WTC11 (cell line): ENCODE data around the gene FOXL2NB. TPM values are rescaled to one million over a fixed set of nuclear protein-coding genes. Genes with fewer than 3 reads are reported as not detected.

Source experiments
- ATAC-seq: fragments of 200-7000 bp; cut with Tn5 transposase; 2 replicates; pipeline ENCODE4 v1.10.0; 2021; ENCODE audit warnings: mild to moderate bottlenecking, moderate library complexity
- Bru-seq: library from RNA; stranded (reverse); fragments of 400-500 nt; gene quantifications from one replicate; lab custom pipeline; 2021; lab: Mats Ljungman, UMichigan
- CTCF ChIA-PET: fragments of 300-600 bp; sonication (Branson Sonifier 250); formaldehyde crosslinking; loops from one replicate; lab custom pipeline; 2021; ENCODE audit warnings: antibody characterized with exemption; lab: Charles Lee
- POLR2A ChIA-PET: fragments of 350-600 bp; sonication (Branson Sonifier 250); formaldehyde crosslinking; loops from one replicate; lab custom pipeline; 2021; ENCODE audit warnings: antibody characterized with exemption; lab: Charles Lee
- DNase-seq: peaks from one replicate; pipeline ENCODE4 v3.0.0; 2021; ENCODE audit warnings: low spot score
- H3K27ac Mint-ChIP-seq: 2 replicates; pipeline ENCODE4 v1.8.0; 2021; ENCODE audit warnings: mixed read lengths
- H3K27me3 Mint-ChIP-seq: 2 replicates; pipeline ENCODE4 v1.8.0; 2021; ENCODE audit warnings: low read depth, mild to moderate bottlenecking, moderate library complexity, mixed read lengths
- H3K36me3 Mint-ChIP-seq: 2 replicates; pipeline ENCODE4 v1.8.0; 2021; ENCODE audit warnings: mixed read lengths
- H3K4me1 Mint-ChIP-seq: 2 replicates; pipeline ENCODE4 v1.8.0; 2022; ENCODE audit warnings: mixed read lengths
- H3K4me3 Mint-ChIP-seq: 2 replicates; pipeline ENCODE4 v1.8.0; 2021; ENCODE audit warnings: mild to moderate bottlenecking, moderate library complexity, mixed read lengths
- H3K9me3 Mint-ChIP-seq: 2 replicates; pipeline ENCODE4 v1.8.0; 2021; ENCODE audit warnings: mixed read lengths
- CBFB ChIP-seq: sonication (generic); formaldehyde crosslinking; IDR thresholded peaks from 2 replicates; pipeline ENCODE4 v1.8.1; 2022; ENCODE audit warnings: mild to moderate bottlenecking, low read depth, missing genetic modification reagents
- ESRRA ChIP-seq: sonication (generic); formaldehyde crosslinking; IDR thresholded peaks from 2 replicates; pipeline ENCODE4 v1.8.1; 2022; ENCODE audit warnings: mild to moderate bottlenecking, missing genetic modification reagents, borderline replicate concordance
- GRHL2 ChIP-seq: fragments of 250-450 bp; sonication (Bioruptor Pico); IDR thresholded peaks from 2 replicates; pipeline ENCODE4 v1.8.0; 2022; ENCODE audit warnings: mild to moderate bottlenecking, moderate library complexity; ENCODE audit not compliant: insufficient replicate concordance, severe bottlenecking
- GTF2I ChIP-seq: fragments of 250-450 bp; sonication (Bioruptor Pico); conservative IDR thresholded peaks from 2 replicates; pipeline ENCODE4 v1.4.0; 2021; ENCODE audit warnings: mild to moderate bottlenecking
- HMGA2 ChIP-seq: fragments of 250-450 bp; sonication (Bioruptor Pico); IDR thresholded peaks from 2 replicates; pipeline ENCODE4 v1.4.0; 2021; ENCODE audit warnings: mild to moderate bottlenecking, moderate library complexity
- KAT7 ChIP-seq: sonication (generic); formaldehyde crosslinking; IDR thresholded peaks from 2 replicates; pipeline ENCODE4 v1.8.1; 2023; ENCODE audit warnings: missing genetic modification reagents, mild to moderate bottlenecking, borderline replicate concordance
- MYBL2 ChIP-seq: sonication (generic); formaldehyde crosslinking; IDR thresholded peaks from 2 replicates; pipeline ENCODE4 v1.8.1; 2023; ENCODE audit warnings: mild to moderate bottlenecking, moderate library complexity, missing genetic modification reagents
- NFATC4 ChIP-seq: fragments of 250-450 bp; sonication (Bioruptor Pico); IDR thresholded peaks from 2 replicates; pipeline ENCODE4 v1.9.0; 2021; ENCODE audit warnings: mild to moderate bottlenecking
- NFYB ChIP-seq: sonication (generic); formaldehyde crosslinking; conservative IDR thresholded peaks from 2 replicates; pipeline ENCODE4 v1.8.0; 2022; ENCODE audit warnings: low read depth, missing genetic modification reagents
- NR1H2 ChIP-seq: sonication (generic); formaldehyde crosslinking; IDR thresholded peaks from 2 replicates; pipeline ENCODE4 v1.9.0; 2021; ENCODE audit warnings: mild to moderate bottlenecking, moderate library complexity, missing genetic modification reagents
- NR3C1 ChIP-seq: sonication (generic); formaldehyde crosslinking; conservative IDR thresholded peaks from 2 replicates; pipeline ENCODE4 v1.8.1; 2023; ENCODE audit warnings: low read depth, mild to moderate bottlenecking, missing genetic modification reagents
- RORB ChIP-seq: fragments of 250-450 bp; sonication (Bioruptor Pico); IDR thresholded peaks from 2 replicates; pipeline ENCODE4 v1.9.0; 2021; ENCODE audit warnings: mild to moderate bottlenecking
- SP1 ChIP-seq: sonication (generic); formaldehyde crosslinking; conservative IDR thresholded peaks from 2 replicates; pipeline ENCODE4 v1.8.1; 2022; ENCODE audit warnings: missing genetic modification reagents
- ZBTB21 ChIP-seq: sonication (generic); formaldehyde crosslinking; IDR thresholded peaks from 2 replicates; pipeline ENCODE4 v1.8.1; 2023; ENCODE audit warnings: mild to moderate bottlenecking, missing genetic modification reagents, borderline replicate concordance
- long read RNA-seq, 3 experiments: library from RNA in 1 of 3; library from capped mRNA in 1 of 3; library from polyadenylated mRNA in 1 of 3; unstranded in 2 of 3; stranded (forward) in 1 of 3; transcript quantifications; one replicate each; pipeline ENCODE4 v2.0.0, GENCODE V29; 2021
- total RNA-seq: library from RNA; stranded (reverse); gene quantifications from 3 replicates; pipeline ENCODE4 v1.2.3, GENCODE V29; 2021
- TF ChIP-seq, protein P1 (sequence below): sonication (generic); formaldehyde crosslinking; IDR thresholded peaks from 2 replicates; pipeline ENCODE4 v1.8.1; 2022; ENCODE audit warnings: mild to moderate bottlenecking, moderate library complexity, missing genetic modification reagents
- TF ChIP-seq, protein P2 (sequence below): sonication (generic); formaldehyde crosslinking; IDR thresholded peaks from 2 replicates; pipeline ENCODE4 v1.8.0; 2022; ENCODE audit warnings: mild to moderate bottlenecking, missing genetic modification reagents
- TF ChIP-seq, protein P3 (sequence below): sonication (generic); formaldehyde crosslinking; IDR thresholded peaks from 2 replicates; pipeline ENCODE4 v1.8.1; 2022; ENCODE audit warnings: mild to moderate bottlenecking, missing genetic modification reagents, moderate library complexity, borderline replicate concordance
- TF ChIP-seq, protein P4 (sequence below): sonication (generic); formaldehyde crosslinking; IDR thresholded peaks from 2 replicates; pipeline ENCODE4 v1.8.0; 2022; ENCODE audit warnings: mild to moderate bottlenecking, missing genetic modification reagents
- TF ChIP-seq, protein P5 (sequence below): sonication (generic); formaldehyde crosslinking; IDR thresholded peaks from 2 replicates; pipeline ENCODE4 v1.8.1; 2022; ENCODE audit warnings: low read depth, missing genetic modification reagents, borderline replicate concordance
- TF ChIP-seq, protein P6 (sequence below): sonication (generic); formaldehyde crosslinking; IDR thresholded peaks from 2 replicates; pipeline ENCODE4 v1.8.0; 2022; ENCODE audit warnings: mild to moderate bottlenecking, missing genetic modification reagents
- TF ChIP-seq, protein P7 (sequence below): sonication (generic); formaldehyde crosslinking; IDR thresholded peaks from 2 replicates; pipeline ENCODE4 v1.8.0; 2023; ENCODE audit warnings: missing genetic modification reagents
- TF ChIP-seq, protein P8 (sequence below): fragments of 250-450 bp; sonication (Bioruptor Pico); IDR thresholded peaks from 2 replicates; pipeline ENCODE4 v1.9.0; 2021; ENCODE audit warnings: moderate library complexity, mild to moderate bottlenecking, inconsistent platforms, borderline replicate concordance
- TF ChIP-seq, protein P9 (sequence below): sonication (generic); formaldehyde crosslinking; IDR thresholded peaks from 2 replicates; pipeline ENCODE4 v1.8.1; 2023; ENCODE audit warnings: mild to moderate bottlenecking, missing genetic modification reagents
- TF ChIP-seq, protein P10 (sequence below): sonication (generic); formaldehyde crosslinking; IDR thresholded peaks from 2 replicates; pipeline ENCODE4 v1.8.1; 2023; ENCODE audit warnings: mild to moderate bottlenecking, missing genetic modification reagents

FOXL2NB gene
- total RNA-seq = 2.2 to 5.1 TPM (median 2.9 TPM) in 3 replicates
- Bru-seq, nascent RNA = percentile 48 among the genes with signal in this experiment
- long read RNA-seq, experiment 1, partial matches to known transcripts = 0 of 9 reads
- long read RNA-seq, experiment 1, other reads (novel, unspliced or antisense) = 4 of 9 reads
- long read RNA-seq, experiment 2 = 0 reads
- long read RNA-seq, experiment 3 = 0 reads

DNA sequence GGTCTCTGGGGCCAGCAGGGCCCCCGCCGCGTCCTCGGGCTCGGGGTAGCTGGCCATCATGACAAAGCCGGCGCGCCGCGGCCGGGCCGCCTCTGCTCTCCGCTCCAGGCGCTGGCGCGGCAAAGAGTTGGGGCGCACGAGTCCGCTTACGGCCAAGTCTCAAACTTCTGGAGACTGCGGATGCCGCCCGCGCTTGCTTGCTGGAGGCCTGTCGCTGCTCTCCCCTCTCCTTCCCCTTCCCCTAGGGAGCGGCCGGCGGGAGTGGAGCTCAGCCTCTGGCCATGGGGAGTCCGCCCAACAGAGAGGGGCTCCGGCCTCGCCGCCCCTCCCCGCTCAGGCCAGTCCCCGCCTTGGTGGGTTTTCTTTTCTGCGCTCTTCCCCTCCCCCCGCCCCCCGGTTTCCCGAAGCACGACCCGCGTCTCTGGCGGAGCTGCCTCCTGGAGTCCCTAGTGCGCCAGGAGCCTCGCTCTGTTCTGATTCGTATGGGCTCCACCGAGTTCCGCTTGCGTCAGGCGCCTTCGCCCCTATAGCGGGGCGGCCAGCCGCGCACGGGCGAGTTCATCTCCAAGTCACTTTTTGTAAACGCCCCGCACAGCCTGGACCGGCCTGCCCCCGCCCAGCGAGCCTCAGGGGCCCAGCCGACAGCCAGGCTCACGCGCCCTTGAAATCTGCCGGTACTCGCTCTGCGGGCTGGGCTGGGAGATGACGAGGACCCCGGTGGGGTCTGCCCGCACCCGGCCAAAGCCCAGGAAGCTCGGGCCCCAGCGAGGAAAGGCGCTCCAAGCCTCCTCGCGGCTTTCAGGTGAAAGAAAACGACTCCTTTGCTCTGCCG lies at the start of gene FOXL2NB, which contains the start of gene FOXL2:
TSS of gene FOXL2NB (plus strand) at position 555 of the 832 bp plus-strand sequence. CDS start at position 703, 148 bp downstream.
TSS of gene FOXL2 (minus strand) at position 475 of the 832 bp plus-strand sequence. CDS start at position 60, 415 bp downstream.
- H3K36me3 Mint-ChIP-seq = no peaks in the 10 kb centered on the region; the same call in 1 of the 2 replicates
- H3K4me1 Mint-ChIP-seq = peaks cover 63% of the 10 kb centered on the region
- peak within 1 kb of the TSS; percentile 61 for H3K4me3 Mint-ChIP-seq
- DNase-seq (peak; percentile 69), ATAC-seq (peak; percentile 23)
- ChIA-PET POLR2A (interaction anchor here (0.7 to 2.1 kb wide), 5 partner anchors 8 to 175 kb away, joined by 3 to 10 read pairs (median 4); no protein-coding TSS in a partner anchor), CTCF (interaction anchor here (1.0 to 9.6 kb wide), 8 partner anchors 8 to 382 kb away, joined by 3 to 158 read pairs (median 11); no protein-coding TSS in a partner anchor)
- H3K9me3 Mint-ChIP-seq = no peaks in the 10 kb centered on the region
- H3K27me3 Mint-ChIP-seq = peaks cover 98% of the 10 kb centered on the region
- H3K27ac Mint-ChIP-seq = no peak within 1 kb of the TSS
- TF ChIP-seq MYBL2 (no peak), NR1H2 (CRISPR knock-in tag) (no peak), GTF2I (CRISPR knock-in tag) (no peak), ESRRA (no peak), CBFB (CRISPR knock-in tag) (no peak), HMGA2 (no peak), RORB (no peak), NFATC4 (CRISPR knock-in tag) (no peak), ZBTB21 (CRISPR knock-in tag) (0 out of 2 replicates have a peak, but pooled peaks have one; percentile 33), GRHL2 (CRISPR knock-in tag) (no peak), NFYB (CRISPR knock-in tag) (no peak), NR3C1 (CRISPR knock-in tag) (no peak), SP1 (CRISPR knock-in tag) (no peak), KAT7 (CRISPR knock-in tag) (peak; percentile 62; the same call in 1 of the 2 replicates)
- TF ChIP-seq, protein P1, sequence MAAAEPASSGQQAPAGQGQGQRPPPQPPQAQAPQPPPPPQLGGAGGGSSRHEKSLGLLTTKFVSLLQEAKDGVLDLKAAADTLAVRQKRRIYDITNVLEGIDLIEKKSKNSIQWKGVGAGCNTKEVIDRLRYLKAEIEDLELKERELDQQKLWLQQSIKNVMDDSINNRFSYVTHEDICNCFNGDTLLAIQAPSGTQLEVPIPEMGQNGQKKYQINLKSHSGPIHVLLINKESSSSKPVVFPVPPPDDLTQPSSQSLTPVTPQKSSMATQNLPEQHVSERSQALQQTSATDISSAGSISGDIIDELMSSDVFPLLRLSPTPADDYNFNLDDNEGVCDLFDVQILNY = no peak
- TF ChIP-seq, protein P2, sequence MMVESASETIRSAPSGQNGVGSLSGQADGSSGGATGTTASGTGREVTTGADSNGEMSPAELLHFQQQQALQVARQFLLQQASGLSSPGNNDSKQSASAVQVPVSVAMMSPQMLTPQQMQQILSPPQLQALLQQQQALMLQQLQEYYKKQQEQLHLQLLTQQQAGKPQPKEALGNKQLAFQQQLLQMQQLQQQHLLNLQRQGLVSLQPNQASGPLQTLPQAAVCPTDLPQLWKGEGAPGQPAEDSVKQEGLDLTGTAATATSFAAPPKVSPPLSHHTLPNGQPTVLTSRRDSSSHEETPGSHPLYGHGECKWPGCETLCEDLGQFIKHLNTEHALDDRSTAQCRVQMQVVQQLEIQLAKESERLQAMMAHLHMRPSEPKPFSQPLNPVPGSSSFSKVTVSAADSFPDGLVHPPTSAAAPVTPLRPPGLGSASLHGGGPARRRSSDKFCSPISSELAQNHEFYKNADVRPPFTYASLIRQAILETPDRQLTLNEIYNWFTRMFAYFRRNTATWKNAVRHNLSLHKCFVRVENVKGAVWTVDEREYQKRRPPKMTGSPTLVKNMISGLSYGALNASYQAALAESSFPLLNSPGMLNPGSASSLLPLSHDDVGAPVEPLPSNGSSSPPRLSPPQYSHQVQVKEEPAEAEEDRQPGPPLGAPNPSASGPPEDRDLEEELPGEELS = no peak
- TF ChIP-seq, protein P3, sequence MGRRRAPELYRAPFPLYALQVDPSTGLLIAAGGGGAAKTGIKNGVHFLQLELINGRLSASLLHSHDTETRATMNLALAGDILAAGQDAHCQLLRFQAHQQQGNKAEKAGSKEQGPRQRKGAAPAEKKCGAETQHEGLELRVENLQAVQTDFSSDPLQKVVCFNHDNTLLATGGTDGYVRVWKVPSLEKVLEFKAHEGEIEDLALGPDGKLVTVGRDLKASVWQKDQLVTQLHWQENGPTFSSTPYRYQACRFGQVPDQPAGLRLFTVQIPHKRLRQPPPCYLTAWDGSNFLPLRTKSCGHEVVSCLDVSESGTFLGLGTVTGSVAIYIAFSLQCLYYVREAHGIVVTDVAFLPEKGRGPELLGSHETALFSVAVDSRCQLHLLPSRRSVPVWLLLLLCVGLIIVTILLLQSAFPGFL (CRISPR knock-in tag) = no peak
- TF ChIP-seq, protein P4, sequence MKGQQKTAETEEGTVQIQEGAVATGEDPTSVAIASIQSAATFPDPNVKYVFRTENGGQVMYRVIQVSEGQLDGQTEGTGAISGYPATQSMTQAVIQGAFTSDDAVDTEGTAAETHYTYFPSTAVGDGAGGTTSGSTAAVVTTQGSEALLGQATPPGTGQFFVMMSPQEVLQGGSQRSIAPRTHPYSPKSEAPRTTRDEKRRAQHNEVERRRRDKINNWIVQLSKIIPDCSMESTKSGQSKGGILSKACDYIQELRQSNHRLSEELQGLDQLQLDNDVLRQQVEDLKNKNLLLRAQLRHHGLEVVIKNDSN (CRISPR knock-in tag) = 0 out of 2 replicates have a peak, but pooled peaks have one; percentile 26
- TF ChIP-seq, protein P5, sequence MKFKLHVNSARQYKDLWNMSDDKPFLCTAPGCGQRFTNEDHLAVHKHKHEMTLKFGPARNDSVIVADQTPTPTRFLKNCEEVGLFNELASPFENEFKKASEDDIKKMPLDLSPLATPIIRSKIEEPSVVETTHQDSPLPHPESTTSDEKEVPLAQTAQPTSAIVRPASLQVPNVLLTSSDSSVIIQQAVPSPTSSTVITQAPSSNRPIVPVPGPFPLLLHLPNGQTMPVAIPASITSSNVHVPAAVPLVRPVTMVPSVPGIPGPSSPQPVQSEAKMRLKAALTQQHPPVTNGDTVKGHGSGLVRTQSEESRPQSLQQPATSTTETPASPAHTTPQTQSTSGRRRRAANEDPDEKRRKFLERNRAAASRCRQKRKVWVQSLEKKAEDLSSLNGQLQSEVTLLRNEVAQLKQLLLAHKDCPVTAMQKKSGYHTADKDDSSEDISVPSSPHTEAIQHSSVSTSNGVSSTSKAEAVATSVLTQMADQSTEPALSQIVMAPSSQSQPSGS = no peak
- TF ChIP-seq, protein P6, sequence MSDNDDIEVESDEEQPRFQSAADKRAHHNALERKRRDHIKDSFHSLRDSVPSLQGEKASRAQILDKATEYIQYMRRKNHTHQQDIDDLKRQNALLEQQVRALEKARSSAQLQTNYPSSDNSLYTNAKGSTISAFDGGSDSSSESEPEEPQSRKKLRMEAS (CRISPR knock-in tag) = peak; percentile 60; the same call in 1 of the 2 replicates
- TF ChIP-seq, protein P7, sequence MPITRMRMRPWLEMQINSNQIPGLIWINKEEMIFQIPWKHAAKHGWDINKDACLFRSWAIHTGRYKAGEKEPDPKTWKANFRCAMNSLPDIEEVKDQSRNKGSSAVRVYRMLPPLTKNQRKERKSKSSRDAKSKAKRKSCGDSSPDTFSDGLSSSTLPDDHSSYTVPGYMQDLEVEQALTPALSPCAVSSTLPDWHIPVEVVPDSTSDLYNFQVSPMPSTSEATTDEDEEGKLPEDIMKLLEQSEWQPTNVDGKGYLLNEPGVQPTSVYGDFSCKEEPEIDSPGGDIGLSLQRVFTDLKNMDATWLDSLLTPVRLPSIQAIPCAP (CRISPR knock-in tag) = no peak
- TF ChIP-seq, protein P8, sequence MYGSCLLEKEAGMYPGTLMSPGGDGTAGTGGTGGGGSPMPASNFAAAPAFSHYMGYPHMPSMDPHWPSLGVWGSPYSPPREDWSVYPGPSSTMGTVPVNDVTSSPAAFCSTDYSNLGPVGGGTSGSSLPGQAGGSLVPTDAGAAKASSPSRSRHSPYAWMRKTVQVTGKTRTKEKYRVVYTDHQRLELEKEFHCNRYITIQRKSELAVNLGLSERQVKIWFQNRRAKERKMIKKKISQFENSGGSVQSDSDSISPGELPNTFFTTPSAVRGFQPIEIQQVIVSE = no peak
- TF ChIP-seq, protein P9, sequence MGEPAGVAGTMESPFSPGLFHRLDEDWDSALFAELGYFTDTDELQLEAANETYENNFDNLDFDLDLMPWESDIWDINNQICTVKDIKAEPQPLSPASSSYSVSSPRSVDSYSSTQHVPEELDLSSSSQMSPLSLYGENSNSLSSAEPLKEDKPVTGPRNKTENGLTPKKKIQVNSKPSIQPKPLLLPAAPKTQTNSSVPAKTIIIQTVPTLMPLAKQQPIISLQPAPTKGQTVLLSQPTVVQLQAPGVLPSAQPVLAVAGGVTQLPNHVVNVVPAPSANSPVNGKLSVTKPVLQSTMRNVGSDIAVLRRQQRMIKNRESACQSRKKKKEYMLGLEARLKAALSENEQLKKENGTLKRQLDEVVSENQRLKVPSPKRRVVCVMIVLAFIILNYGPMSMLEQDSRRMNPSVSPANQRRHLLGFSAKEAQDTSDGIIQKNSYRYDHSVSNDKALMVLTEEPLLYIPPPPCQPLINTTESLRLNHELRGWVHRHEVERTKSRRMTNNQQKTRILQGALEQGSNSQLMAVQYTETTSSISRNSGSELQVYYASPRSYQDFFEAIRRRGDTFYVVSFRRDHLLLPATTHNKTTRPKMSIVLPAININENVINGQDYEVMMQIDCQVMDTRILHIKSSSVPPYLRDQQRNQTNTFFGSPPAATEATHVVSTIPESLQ = no peak
- TF ChIP-seq, protein P10, sequence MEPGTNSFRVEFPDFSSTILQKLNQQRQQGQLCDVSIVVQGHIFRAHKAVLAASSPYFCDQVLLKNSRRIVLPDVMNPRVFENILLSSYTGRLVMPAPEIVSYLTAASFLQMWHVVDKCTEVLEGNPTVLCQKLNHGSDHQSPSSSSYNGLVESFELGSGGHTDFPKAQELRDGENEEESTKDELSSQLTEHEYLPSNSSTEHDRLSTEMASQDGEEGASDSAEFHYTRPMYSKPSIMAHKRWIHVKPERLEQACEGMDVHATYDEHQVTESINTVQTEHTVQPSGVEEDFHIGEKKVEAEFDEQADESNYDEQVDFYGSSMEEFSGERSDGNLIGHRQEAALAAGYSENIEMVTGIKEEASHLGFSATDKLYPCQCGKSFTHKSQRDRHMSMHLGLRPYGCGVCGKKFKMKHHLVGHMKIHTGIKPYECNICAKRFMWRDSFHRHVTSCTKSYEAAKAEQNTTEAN (CRISPR knock-in tag) = no peak
